Urothelium cell line (cell line): ENCODE results near the gene ANKRD36C.
"Not testable (repeated sequence)": the region's sequence is repeated elsewhere in the genome, so short reads cannot be mapped to it uniquely, and the experiment has no call there.

ENCODE experiments used
- DNase-seq: peaks from one replicate; pipeline ENCODE4 v3.0.0; 2011; ENCODE audit warnings: low spot score, mixed read lengths
- FAIRE-seq: peaks from 2 replicates; lab custom pipeline; 2011; peaks lifted over from hg19 to GRCh38; lab: Jason Lieb, UNC

The ANKRD36C gene

GRCh38 chr2:95991351-95992094, at the start of gene ANKRD36C:
ANKRD36C (minus strand) TSS chr2:95991824; CDS start chr2:95991708, 116 bp downstream.
- not testable (repeated sequence) for FAIRE-seq

DNA sequence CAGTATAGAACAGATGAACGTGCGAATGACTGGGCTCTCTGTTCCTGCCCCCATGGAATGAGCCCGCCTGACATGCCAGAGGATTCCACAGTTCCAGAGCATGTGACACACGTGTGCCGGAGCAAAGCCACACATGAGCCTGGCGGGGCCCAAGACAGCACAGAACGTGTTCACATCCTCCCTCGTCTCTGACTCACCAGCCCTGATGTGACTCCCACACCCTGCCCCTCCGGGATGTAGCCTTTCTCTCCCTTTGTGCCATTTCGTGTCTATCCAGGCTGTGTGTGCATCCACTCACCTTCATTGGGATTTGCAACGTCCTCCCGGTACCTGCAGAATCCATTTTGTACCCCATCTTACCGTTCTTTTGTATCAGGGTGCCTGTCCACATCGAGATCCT, 43.9 kb upstream of the ANKRD36C start:
- DNase-seq = not testable (repeated sequence)
- FAIRE-seq = peak; percentile 92

More at GRCh38 chr2:95991351-95992094, at the start of gene ANKRD36C:
- peak; percentile 12 for DNase-seq

GRCh38 chr2:96034792-96035191, 43.2 kb upstream of the ANKRD36C start, which contains the start of gene GPAT2:
GPAT2 (minus strand) TSS chr2:96034916; CDS start chr2:96032359, 2,557 bp downstream.
- not testable (repeated sequence) for FAIRE-seq, DNase-seq

DNA sequence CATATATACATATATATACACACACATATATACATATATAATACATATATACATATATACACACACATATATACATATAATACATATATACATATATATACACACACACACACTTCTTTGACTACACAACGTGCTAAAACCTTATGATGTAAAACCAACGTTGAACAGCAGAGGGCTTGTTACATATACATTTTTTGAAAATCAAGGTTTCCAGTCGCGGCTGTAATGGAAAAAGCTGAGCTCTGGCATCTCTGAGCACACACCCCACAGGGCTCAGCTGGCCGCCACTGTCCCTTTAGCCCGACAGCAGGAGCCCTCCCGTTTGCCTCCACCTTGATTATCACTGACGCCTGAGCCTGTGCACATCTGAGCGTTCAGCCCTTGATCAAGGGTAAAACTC, 42.4 kb upstream of the ANKRD36C start:
- not testable (repeated sequence) for DNase-seq, FAIRE-seq

GRCh38 chr2:96027725-96028325, 36.2 kb upstream of the ANKRD36C start:
- not testable (repeated sequence) for DNase-seq
- FAIRE-seq = peak; percentile 97

DNA sequence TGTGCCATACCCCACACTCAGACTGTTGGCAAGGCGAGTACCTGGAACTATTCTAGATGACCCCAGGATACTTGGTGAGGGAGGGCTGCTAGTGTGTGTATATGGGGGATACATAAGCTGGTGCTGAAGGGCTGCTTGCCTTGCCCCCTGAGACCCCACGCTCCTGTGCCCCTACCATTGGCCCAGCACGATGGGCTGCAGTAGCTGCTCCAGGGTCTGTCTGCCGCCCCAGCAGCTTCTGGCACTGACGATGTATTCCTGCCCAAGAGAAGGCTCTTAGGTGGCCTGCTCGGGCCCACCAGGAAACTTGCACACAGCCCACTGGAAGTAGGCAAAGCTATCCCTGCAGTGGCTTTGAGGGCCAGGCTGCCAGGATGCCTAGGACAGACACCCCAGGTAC, 34.1 kb upstream of the ANKRD36C start:
- not testable (repeated sequence) for DNase-seq, FAIRE-seq

GRCh38 chr2:96025194-96025492, 33.5 kb upstream of the ANKRD36C start:
- no peak for FAIRE-seq
- DNase-seq = no peak

GRCh38 chr2:96024336-96025193, 32.9 kb upstream of the ANKRD36C start:
- no peak for FAIRE-seq
- no peak for DNase-seq

DNA sequence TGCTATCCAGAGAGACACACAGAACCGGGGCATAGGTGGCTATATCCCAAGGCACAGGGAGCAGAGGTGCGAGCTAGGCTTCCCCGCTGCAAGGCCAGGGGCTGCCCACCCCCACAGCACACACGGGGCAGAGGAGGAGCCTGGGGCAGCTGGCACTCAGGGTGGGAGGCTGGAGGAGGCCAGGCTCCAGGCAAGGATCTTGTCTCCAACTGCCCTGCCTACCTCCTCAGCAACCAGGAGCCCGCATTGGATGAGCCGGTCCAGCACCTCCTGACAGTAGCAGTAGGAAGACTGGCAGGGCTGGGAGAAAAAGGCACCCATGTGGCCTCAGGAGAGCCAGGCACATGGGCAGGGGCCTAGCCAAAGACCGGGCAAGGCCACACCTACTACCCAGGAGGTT, 32.1 kb upstream of the ANKRD36C start:
- FAIRE-seq, DNase-seq: not testable (repeated sequence)

DNA sequence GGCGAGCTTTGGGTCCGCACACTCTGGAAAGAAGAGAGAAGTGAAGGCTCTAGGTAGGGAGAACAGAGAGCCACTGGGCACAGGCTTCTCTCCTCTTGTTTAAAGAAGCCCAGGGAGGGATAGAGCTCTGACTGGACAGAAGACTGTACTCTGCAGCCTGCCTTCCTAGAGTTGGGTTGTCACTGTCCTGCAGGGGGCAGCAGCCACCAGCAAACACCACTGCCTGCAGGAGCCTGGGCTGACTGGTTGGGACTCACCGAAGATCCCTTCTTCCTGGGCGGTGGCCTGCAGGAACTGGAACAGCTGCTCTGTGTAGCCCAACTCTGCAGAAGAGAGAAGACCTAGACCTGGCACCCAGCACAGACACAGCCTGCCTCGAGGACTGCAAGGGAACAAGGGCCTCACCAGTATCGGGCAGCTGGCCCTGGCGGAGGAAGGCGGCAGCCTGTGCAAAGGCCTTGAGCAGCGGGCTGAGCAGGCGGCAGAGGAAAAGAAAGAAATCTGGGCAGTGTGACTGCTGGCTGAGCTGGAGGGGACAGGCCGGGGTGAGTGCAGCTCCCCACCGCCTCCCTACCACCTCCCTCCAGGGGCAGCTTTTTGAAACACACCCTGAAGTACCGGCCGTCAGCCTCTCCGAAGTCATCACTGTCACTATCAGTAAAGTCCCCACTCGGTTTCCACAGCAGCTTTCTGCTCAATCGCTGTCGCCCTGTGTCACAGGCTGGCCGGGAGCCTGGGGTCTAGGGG, 31.2 kb upstream of the ANKRD36C start:
- peak; percentile 78 for DNase-seq
- FAIRE-seq = not testable (repeated sequence)

DNA sequence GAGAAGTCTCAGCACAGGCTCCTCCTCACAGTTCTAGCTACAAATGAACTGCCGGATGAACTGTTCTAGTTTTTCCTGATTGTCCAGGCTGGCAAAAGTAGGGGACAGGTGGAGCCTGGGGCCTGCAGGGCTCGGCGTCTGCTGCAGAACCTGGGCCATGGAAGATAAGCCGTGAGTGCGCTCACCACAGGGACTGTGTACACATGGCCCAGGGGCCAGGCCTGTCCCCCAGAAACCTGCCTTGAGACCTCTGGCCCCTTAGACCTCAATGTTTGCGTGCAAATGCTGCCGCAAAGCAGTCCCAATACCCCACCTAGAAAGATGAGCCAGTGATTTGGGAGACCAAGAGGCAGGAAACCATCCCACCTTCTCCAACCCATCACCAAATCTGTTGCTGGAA, 30.5 kb upstream of the ANKRD36C start:
- not testable (repeated sequence) for DNase-seq, FAIRE-seq

DNA sequence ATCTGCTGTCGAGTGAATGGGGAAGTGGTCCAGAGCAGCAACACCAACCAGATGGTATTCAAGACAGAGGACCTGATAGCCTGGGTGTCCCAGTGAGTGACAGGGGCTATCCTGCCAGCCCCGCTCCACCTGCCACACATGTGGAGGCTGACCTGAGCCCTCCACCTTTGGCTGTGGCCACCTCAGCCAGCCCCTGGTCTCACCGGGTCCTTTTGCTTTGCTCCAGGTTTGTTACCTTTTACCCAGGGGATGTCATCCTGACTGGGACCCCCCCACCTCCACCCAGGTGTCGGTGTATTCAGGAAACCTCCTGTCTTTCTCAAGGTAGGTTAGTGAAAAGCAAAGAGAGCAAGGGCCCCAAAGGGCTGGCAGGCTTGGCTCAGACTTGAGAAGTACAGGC, 29.5 kb upstream of the ANKRD36C start:
- not testable (repeated sequence) for DNase-seq, FAIRE-seq

- FAIRE-seq = not testable (repeated sequence)
- DNase-seq = peak; percentile 4
Observed at GRCh38 chr2:96019909-96020590, 28.4 kb upstream of the ANKRD36C start.

GRCh38 chr2:96016321-96016720, 24.7 kb upstream of the ANKRD36C start:
- not testable (repeated sequence) for FAIRE-seq, DNase-seq

DNA sequence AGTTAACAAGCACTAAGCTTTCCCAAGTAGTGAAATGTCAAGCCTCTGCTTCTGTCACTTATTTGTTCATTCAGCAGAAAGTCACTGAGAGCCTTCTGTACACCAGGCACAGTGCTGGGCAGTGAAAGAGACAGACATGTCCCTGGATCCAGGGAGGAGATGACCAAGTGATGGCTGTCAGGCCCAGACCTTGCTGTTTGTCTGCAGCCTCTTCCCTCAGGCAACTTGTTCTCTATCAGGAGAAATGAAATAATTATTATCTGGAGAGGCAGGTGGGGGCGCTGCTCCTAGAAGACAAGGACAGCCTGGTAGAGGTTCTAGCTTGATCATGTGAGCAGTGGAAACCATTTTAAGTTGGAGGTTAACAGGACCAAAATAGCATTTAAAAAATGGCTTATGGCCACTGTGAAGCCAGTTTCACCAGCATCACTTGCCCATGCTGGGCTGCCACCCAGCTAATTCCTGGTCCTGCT, 21.2 kb upstream of the ANKRD36C start:
- not testable (repeated sequence) for DNase-seq, FAIRE-seq

DNA sequence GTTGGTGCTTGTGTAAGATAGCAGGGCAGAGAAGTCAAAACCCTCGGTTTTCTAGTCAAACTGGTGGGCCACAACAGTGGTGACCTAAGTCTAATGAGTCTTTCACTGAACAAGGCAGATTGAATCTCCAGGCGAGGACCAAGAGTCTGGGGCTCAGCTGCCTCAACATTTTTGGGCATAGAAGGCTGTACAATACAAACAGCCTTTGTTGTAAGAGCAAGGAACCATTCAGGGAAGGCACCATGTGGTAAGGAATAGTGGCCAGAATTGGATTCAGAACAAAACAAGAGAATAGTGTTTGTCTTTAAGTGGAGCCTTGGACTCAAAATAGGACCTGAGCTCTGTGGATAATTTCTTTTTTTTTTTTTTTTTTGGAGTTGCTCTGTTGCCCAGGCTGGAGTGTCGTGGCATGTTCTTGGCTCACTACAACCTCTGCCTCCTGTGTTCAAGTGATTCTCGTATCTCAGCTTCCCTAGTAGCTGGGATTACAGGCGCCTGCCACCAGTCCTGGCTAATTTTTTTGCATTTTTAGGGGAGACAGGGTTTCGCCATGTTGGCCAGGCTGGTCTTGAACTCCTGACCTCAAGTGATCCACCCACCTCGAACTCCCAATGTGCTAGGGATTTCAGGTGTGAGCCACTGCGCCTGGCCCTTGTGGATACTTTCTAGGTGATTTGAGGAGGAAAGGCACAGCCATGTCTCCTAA, 20.6 kb upstream of the ANKRD36C start:
- FAIRE-seq = not testable (repeated sequence)

DNA sequence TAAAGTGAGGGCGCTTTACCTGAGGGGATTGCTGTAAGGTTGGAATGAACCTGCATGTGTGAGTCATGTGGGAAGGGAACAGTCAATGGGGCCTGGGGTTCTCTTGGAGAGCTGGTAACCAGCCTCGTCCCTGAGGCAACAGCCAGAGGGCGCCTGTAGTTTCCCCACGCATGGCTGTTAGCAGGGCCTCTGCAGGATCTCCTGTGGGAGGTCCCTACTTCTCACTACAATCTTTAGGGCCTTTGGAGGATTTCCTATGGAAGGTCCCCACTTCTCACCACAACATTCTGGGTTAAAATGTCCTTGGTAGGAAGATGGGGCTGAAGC, 19.5 kb upstream of the ANKRD36C start:
- not testable (repeated sequence) for DNase-seq, FAIRE-seq

More for the DNA sequence above, 20.6 kb upstream of the ANKRD36C start:
- DNase-seq = not testable (repeated sequence)

DNA sequence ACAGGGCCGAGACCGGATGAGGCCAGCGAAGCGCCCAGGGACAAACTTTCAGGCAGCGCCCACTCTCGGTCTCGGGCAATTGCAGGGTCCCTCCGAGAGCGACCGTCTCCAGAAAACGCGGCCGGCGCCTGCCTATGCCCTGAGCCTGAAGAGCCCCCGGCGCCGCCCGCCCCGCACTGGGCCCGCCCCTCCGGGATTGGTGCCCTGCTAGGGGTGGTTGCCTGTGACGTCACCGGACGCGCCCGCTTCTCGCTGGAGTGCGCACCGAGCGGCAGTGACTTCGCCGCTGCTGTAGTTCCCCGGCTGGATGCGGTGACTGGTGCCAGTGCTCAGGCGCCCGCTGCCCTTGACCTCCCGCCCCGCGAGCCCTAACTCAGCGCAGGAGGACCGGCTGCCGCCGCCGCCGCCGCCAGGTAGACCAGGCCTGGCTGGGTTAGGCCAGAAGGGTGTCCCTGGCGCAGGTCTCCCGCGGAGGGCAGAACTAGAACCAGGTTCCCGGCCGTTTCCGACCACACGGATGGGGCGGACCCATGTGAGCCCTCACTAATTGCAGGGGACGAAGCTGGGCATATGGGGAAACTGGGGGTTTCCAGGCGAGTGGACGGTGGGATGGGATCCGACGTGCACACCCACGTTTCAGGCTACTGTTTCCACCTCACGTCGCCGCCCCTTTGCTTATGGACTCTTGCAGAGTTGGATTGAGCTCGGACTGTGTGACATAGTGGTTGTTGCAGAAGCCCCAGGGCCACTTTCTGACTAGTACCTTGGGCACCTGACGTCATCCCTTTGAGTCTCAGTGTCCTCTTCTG, 18.9 kb upstream of the ANKRD36C start:
- FAIRE-seq (peak; percentile 81), DNase-seq (peak; percentile 88)
